ENCODE results near the gene MFSD12. TPM values are rescaled to one million over a fixed set of nuclear protein-coding genes. Genes with fewer than 3 reads are reported as not detected.

MFSD12 gene
- total and polyA plus RNA-seq, 2 donors (not counting 3 experiments of a cell fraction or from before 2014, with no cell fraction given): 51.7 to 78.9 TPM

- Histone ChIP-seq H2AFZ (ENCODE audit: low read depth, low read length) (no peak overlapping the region), H3K4me1 (ENCODE audit: control insufficient read depth, extremely low read depth, insufficient read depth, low read length) (no peaks in the 10 kb centered on the region), H3K36me3 (ENCODE audit: control insufficient read depth in 2 of 2, extremely low read depth in 1 of 2, insufficient read depth in 2 of 2, low read length in 2 of 2) (peaks cover 0 to 16% of the 10 kb centered on the region in 2 experiments), H3K4me2 (ENCODE audit: insufficient read depth, low read length) (no peak overlapping the region), H3K4me3 (replicated peaks in 1 of 3; ENCODE audit: insufficient read depth in 1 of 3, low read depth in 1 of 3, low read length in 3 of 3) (no peak overlapping the region), H3K9me3 (replicated peaks; ENCODE audit: control insufficient read depth, insufficient read depth, low read length) (no peaks in the 10 kb centered on the region), H3K79me2 (ENCODE audit: control insufficient read depth, insufficient read depth, low read length) (peaks cover 93% of the 10 kb centered on the region), H3K27me3 (ENCODE audit: control insufficient read depth in 2 of 2, insufficient read depth in 2 of 2, low read length in 2 of 2) (no peaks in the 10 kb centered on the region), H3K9me1 (replicated peaks; ENCODE audit: control insufficient read depth, extremely low read depth, insufficient read depth, low read length) (no peaks in the 10 kb centered on the region), H4K20me1 (replicated peaks; ENCODE audit: control insufficient read depth, extremely low read depth, insufficient read depth, low read length) (no peaks in the 10 kb centered on the region), H3K27ac (ENCODE audit: insufficient read depth, low read depth, low read length) (no peak overlapping the region), H3K9ac (replicated peaks; ENCODE audit: extremely low read depth, insufficient read depth, low read length) (no peak overlapping the region)
- no peak for FAIRE-seq
- ChIA-PET POLR2A (no interaction called here), CTCF (no interaction called here)
- no peak for DNase-seq (ENCODE audit: low read depth, low spot score)
- dilution Hi-C loops (cut with MboI; ENCODE audit: extremely low pct_ligation_motif_present, low sequenced_read_pairs) (no loop called here), intact Hi-C loops (cut with micrococcal nuclease) (no loop called here)
- no peak for TF ChIP-seq CTCF (IDR thresholded peaks at IDR 0.05; ENCODE audit: extremely low read depth in 1 of 2, insufficient read depth in 1 of 2, low read depth in 1 of 2, low read length in 2 of 2)
- BruUV-seq (replicated peaks): no TSS peak
Observed at GRCh38 chr19:3513229-3514140, 43.9 kb downstream of the MFSD12 start.

GRCh38 chr19:3512562-3513228 is 44.7 kb downstream of the MFSD12 start:
- FAIRE-seq (no peak), DNase-seq (ENCODE audit: low read depth, low spot score) (no peak)
- Histone ChIP-seq H3K36me3 (ENCODE audit: control insufficient read depth in 2 of 2, extremely low read depth in 1 of 2, insufficient read depth in 2 of 2, low read length in 2 of 2) (peaks cover 0 to 16% of the 10 kb centered on the region in 2 experiments), H3K27ac (ENCODE audit: insufficient read depth, low read depth, low read length) (no peak overlapping the region), H3K4me2 (ENCODE audit: insufficient read depth, low read length) (no peak overlapping the region), H3K27me3 (ENCODE audit: control insufficient read depth in 2 of 2, insufficient read depth in 2 of 2, low read length in 2 of 2) (no peaks in the 10 kb centered on the region), H3K4me3 (replicated peaks in 1 of 3; ENCODE audit: insufficient read depth in 1 of 3, low read depth in 1 of 3, low read length in 3 of 3) (no peak overlapping the region), H3K4me1 (ENCODE audit: control insufficient read depth, extremely low read depth, insufficient read depth, low read length) (no peaks in the 10 kb centered on the region), H3K9me3 (replicated peaks; ENCODE audit: control insufficient read depth, insufficient read depth, low read length) (no peaks in the 10 kb centered on the region), H4K20me1 (replicated peaks; ENCODE audit: control insufficient read depth, extremely low read depth, insufficient read depth, low read length) (no peaks in the 10 kb centered on the region), H3K79me2 (ENCODE audit: control insufficient read depth, insufficient read depth, low read length) (peaks cover 93% of the 10 kb centered on the region), H3K9me1 (replicated peaks; ENCODE audit: control insufficient read depth, extremely low read depth, insufficient read depth, low read length) (no peaks in the 10 kb centered on the region), H3K9ac (replicated peaks; ENCODE audit: extremely low read depth, insufficient read depth, low read length) (no peak overlapping the region), H2AFZ (ENCODE audit: low read depth, low read length) (no peak overlapping the region)
- TF ChIP-seq MAX (IDR thresholded peaks at IDR 0.05; ENCODE audit: insufficient read depth, insufficient read length) (no peak), CTCF (IDR thresholded peaks at IDR 0.05; ENCODE audit: extremely low read depth in 1 of 2, insufficient read depth in 1 of 2, low read depth in 1 of 2, low read length in 2 of 2) (no peak), JUN (IDR thresholded peaks at IDR 0.05; ENCODE audit: borderline replicate concordance, insufficient read depth, insufficient read length, low read depth) (no peak), POLR2A (IDR thresholded peaks at IDR 0.05; ENCODE audit: low read depth, low read length) (no peak), MYC (IDR thresholded peaks at IDR 0.05; ENCODE audit: low read depth, low read length) (no peak), EZH2 (IDR thresholded peaks at IDR 0.05; ENCODE audit: borderline replicate concordance, low read depth, low read length, severe bottlenecking) (no peak), FOS (IDR thresholded peaks at IDR 0.05; ENCODE audit: borderline replicate concordance, insufficient read depth, low read length) (no peak), GATA2 (IDR thresholded peaks at IDR 0.05; ENCODE audit: insufficient read depth, insufficient read length, low read depth, low read length) (no peak), POLR2AphosphoS5 (IDR thresholded peaks at IDR 0.05; ENCODE audit: insufficient read depth, low read depth, low read length) (no peak)
- no TSS peak for BruUV-seq (replicated peaks)
- dilution Hi-C loops (cut with MboI; ENCODE audit: extremely low pct_ligation_motif_present, low sequenced_read_pairs) (no loop called here), intact Hi-C loops (cut with micrococcal nuclease) (no loop called here)
- ChIA-PET CTCF (no interaction called here), POLR2A (no interaction called here)

Data from endothelial cell of umbilical vein (primary cell).